Measurements from ENCODE around the gene MBP.
"Not testable (repeated sequence)": the region's sequence is repeated elsewhere in the genome, so short reads cannot be mapped to it uniquely, and the experiment has no call there.

MBP gene

DNA sequence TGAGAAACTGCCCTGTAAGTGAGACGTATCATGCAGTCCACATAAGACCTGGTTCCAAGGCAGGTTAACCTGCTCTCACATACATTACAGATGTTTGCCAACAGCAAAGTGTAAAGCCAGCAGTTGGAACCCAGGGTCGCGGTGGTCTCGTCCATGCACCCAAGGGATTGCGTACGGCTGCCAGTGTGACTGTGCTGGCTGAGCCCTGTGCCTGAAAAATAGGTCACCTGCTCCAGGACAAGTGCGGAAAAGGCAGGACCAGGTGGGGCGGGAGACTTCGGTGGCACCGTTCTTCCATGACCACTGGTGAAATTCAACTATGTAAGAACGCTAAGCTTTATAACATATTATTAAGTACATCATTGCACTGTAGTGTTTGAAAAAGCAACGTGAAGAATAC, 110.5 kb downstream of the MBP start:
- DNase-seq (ENCODE audit: low spot score): no peak

DNA sequence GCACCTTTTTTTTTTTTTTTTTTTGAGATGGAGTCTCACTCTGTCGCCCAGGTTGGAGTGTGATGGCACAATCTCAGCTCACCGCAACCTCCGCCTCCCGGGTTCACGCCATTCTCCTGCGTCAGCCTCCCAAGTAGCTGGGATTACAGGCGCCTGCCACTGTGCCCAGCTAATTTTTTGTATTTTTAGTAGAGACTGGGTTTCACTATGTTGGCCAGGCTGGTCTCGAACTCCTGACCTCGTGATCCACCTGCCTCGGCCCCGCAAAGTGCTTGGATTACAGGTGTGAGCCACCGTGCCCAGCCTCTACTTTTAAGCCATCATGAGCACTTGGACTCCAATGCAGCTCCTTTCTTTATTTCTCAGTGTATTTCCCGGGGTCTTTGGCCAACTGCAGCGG, 111.1 kb downstream of the MBP start:
- not testable (repeated sequence) for DNase-seq (ENCODE audit: low spot score)

- DNase-seq (ENCODE audit: low spot score): no peak
Observed at GRCh38 chr18:77021075-77021474, 111.5 kb downstream of the MBP start.

DNA sequence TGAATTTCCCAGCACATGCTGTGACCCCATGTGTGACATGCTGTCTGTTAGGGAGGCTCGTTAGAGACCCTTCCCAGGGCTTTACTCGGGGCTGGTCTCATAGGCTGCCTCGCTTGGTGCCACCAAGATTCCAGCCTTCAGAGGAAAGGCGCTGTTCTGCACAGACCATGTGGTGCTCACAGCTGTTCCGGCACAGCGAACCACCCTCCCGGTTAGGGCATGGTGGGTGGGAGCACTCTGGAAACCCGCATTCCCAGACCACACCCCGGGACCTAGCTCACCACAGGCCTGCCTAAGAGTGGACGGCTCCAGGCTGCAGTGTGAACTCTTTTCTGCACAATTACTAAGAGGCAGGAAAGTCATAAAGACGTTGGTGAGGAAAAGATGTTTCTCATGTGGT, 112.0 kb downstream of the MBP start:
- no peak for DNase-seq (ENCODE audit: low spot score)

GRCh38 chr18:77019641-77020040, 112.9 kb downstream of the MBP start:
- no peak for DNase-seq (ENCODE audit: low spot score)

DNA sequence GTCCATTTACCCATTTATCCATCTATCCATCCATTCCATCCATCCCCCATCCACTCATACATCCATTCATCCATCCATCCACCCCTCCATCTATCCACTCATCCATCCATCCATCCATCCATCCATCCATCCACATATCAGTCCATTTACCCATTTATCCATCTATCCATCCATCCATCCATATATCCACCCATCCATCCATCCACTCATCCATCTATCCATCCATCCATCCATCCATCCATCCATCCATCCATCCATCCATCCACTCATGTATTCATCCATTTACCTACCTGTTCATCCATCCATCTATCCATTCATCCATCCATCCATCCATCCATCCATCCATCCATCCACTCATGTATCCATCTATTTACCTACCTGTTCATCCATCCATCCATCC, 113.9 kb downstream of the MBP start:
- DNase-seq (ENCODE audit: low spot score): not testable (repeated sequence)

GRCh38 chr18:77017355-77017754, 115.2 kb downstream of the MBP start:
- no peak for DNase-seq (ENCODE audit: low spot score)

GRCh38 chr18:77016936-77017335, 115.6 kb downstream of the MBP start:
- no peak for DNase-seq (ENCODE audit: low spot score)

GRCh38 chr18:77015771-77016710, 116.5 kb downstream of the MBP start:
- no peak for DNase-seq (ENCODE audit: low spot score)

GRCh38 chr18:77015169-77015568, 117.4 kb downstream of the MBP start:
- DNase-seq (ENCODE audit: low spot score): no peak

- no peak for DNase-seq (ENCODE audit: low spot score)
Observed at GRCh38 chr18:77014538-77014937, 118.0 kb downstream of the MBP start.

GRCh38 chr18:77013811-77014521, 118.6 kb downstream of the MBP start:
- DNase-seq (ENCODE audit: low spot score): no peak

DNA sequence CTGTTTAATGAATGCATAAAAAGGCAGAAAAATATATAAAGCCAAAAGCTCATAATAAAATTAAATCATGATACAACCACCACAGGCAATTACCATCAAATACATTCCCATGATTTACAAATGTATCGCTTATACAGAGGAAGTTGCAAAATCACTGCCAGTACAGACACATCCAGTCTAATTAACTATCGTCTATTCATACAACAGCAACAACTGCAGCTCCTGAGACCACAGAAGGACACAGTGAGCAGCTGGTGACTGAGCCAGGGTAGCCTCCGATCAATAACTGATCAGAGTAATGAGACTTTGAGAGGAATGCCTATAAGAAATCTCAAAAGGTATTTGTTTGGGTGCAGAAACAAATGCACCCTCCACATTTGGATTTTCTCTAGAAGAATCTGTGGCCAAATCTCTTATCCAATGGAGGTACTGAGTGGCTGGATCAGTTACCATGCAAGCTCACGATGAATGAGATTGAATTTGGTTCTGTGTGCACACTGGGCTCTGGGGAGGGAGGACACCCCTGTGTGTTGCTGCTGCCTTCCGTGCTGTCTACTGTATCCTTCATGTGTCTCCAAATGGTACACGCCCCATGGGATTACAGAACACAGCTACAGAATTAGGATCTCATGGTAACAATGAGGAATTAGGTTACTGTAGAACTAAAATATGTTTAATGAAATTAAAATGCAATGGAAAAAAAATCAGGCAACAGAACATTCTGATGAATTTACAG, 119.6 kb downstream of the MBP start:
- DNase-seq (ENCODE audit: low spot score): no peak

DNA sequence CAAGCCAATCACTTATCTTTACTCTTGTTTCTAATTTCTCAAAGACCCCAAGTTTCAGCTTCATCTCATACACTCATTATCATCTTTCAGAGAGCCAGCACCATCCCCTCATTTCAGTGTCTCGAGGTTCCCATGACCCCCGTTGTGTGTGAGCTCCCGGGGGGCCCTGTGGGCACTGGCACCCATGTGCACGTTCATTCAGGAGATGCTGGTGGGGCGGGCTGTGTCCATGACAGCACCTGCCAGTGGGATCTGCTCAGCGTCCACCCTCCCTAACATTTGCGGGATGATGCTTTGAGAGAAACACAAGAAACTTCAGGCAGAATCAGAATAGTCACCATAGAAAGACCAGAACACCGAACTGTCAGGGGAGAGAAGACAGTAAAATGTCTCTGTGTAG, 120.5 kb downstream of the MBP start:
- DNase-seq (ENCODE audit: low spot score): no peak

DNA sequence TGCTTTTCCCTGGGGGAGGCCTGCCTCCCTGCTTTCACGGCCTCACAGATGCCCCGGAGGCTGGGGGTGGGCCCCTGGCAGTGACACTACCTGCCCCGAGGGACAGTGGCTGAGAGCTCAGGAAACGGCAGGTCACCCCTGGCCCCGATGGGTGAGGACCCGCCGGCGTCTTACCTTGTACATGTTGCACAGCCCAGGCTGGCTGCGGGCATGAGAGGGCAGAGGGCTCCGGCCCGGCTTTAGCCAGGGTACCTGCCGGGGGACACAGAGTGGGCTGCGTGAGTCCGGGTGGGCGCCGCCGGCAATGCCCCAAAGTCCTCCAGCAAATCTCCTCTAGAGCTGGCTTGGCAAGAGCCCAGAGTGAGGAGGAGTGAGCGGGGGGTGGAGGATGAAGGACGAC, 122.9 kb downstream of the MBP start:
- DNase-seq (ENCODE audit: low spot score): no peak

- no peak for DNase-seq (ENCODE audit: low spot score)
Observed at GRCh38 chr18:77008576-77009315, 123.8 kb downstream of the MBP start.

DNA sequence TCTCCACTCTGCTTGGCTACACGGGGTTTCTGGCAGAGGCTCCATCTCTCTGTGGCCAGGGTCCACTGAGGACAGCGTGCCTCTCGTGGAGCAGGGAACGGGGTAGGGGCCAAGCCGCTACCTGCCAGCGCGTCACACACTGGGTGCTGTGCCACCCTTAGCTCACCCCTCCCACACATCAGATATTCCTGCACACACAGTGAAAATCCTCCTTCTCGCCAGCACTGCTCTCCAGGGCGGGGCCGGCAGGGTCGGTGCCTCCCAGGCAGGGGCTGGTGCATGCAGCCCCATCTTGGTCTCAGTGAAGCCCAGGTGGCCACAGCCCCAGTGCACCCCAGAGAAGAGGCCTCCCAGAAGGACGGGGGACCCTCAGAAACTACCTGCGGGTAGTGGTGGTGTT, 124.6 kb downstream of the MBP start:
- no peak for DNase-seq (ENCODE audit: low spot score)

GRCh38 chr18:77007251-77007650, 125.3 kb downstream of the MBP start:
- no peak for DNase-seq (ENCODE audit: low spot score)

GRCh38 chr18:77006305-77007175, 126.0 kb downstream of the MBP start:
- no peak for DNase-seq (ENCODE audit: low spot score)

DNA sequence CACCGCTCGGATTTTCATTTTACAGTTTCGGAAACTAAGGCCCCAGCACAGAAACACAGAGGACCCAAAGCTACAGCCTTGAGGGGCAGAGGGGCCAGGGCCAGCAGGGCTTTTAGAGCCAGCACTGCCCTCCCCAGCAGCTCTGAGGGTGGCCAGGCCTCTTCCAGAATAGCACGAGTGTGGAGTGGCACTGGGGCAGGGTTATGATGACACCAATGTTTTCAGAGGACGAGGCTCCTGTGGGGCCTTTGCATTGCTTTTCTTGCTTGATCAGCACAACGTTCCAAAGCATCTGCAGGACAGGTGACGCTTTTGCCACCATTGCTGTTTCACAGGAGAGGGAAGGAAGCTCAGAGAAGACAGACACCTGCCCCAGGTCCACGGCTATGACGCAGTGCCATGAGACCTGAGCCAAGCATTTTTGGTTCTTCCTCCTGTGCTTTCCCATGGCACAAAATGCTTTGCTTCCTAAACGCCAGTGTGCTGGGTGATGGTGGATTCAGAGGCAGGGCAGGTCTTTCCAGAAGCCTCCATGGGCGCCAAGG, 126.9 kb downstream of the MBP start:
- DNase-seq (ENCODE audit: low spot score): no peak

Data from HuH-7.5 (cell line).